Kidney epithelial cell (primary cell): ENCODE measurements around the gene DOCK9. TPM values are rescaled to one million over a fixed set of nuclear protein-coding genes. Genes with fewer than 3 reads are reported as not detected.

Experiments used
- DNase-seq: peaks from one replicate; pipeline ENCODE4 v3.0.0-alpha.2; 2010; ENCODE audit warnings: low read depth
- H3K27me3 ChIP-seq: 2 replicates; pipeline ENCODE4 v1.6.0; 2011; ENCODE audit warnings: low read length; ENCODE audit not compliant: control insufficient read depth, insufficient read depth
- H3K36me3 ChIP-seq: 2 replicates; pipeline ENCODE4 v1.5.1; 2011; ENCODE audit warnings: low read length; ENCODE audit not compliant: control insufficient read depth, insufficient read depth
- H3K4me3 ChIP-seq: 2 replicates; pipeline ENCODE4 v1.5.1; 2011; ENCODE audit warnings: low read depth, mild to moderate bottlenecking, control low read depth, low read length
- total RNA-seq: library from RNA; depleted of rRNA; stranded (reverse); fragments of >200 nt; gene quantifications from 2 replicates; pipeline ENCODE4 v1.2.3, GENCODE V29; 2015
- TF ChIP-seq, protein P1 (sequence below): IDR thresholded peaks from 2 replicates; pipeline ENCODE4 v1.5.1; 2011; ENCODE audit warnings: mild to moderate bottlenecking, moderate library complexity, low read length, control low read depth, inconsistent platforms; ENCODE audit not compliant: insufficient read depth, poor library complexity, severe bottlenecking

The DOCK9 gene
- total RNA-seq, 1 donor from 2014 or later = 226 TPM

DNA sequence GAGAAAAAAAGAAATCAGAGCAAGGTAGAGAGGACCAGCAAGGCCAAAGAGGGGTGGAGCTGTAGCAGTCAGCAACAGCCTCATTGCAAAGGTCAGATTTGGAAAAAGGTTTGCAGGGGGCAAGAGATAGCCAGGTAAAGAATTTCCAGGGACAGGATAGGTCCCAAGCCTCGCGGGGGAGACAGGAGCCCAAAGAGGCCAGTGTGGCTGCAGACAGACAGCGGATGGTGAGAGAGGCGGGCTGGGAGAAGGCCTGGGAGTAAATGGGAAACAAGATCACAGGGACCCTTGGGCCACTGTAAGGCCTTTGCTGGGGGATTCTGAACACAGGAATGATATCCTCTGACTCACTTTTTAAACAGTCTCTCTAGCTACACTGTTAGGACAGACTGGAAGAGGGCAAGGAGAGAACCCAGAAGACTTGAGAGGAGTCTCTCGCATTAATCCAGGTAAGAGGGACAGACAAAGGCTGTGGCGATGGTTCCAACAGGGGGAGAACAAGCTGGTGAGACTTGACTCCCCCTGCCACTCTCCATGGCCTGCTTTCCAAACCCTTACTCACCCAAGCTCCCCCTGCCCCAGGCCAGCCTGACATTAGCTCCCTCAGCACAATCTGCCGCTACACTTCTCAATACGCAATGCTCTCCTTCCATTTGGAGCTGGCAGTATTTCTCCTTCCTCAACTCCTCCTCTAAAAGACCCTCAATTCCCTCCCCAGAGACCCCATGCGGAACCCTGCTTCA is 31.8 kb downstream of the DOCK9 start:
- Histone ChIP-seq H3K36me3 (no peaks in the 10 kb centered on the region), H3K27me3 (no peaks in the 10 kb centered on the region), H3K4me3 (no peak overlapping the region)
- TF ChIP-seq, protein P1, sequence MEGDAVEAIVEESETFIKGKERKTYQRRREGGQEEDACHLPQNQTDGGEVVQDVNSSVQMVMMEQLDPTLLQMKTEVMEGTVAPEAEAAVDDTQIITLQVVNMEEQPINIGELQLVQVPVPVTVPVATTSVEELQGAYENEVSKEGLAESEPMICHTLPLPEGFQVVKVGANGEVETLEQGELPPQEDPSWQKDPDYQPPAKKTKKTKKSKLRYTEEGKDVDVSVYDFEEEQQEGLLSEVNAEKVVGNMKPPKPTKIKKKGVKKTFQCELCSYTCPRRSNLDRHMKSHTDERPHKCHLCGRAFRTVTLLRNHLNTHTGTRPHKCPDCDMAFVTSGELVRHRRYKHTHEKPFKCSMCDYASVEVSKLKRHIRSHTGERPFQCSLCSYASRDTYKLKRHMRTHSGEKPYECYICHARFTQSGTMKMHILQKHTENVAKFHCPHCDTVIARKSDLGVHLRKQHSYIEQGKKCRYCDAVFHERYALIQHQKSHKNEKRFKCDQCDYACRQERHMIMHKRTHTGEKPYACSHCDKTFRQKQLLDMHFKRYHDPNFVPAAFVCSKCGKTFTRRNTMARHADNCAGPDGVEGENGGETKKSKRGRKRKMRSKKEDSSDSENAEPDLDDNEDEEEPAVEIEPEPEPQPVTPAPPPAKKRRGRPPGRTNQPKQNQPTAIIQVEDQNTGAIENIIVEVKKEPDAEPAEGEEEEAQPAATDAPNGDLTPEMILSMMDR = no peak
- DNase-seq = no peak

DNA sequence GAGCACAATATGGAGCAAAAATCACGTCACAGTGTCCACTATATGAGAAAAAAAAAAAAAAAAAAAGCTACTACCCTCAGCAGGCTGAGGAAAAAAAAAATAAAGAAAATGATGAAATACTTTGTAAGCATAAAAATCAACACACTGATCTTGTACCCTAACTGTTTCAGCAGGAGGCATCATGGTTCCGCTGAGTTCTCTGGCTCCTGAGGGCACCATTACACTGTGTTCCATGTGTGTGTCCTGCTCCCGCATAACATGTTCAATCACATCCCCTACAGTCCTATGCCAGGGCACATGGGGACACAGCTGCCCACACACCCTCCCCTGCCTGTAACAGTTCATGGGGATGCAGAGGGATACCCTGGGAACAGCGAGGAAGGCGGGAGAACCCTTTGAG is 33.5 kb downstream of the DOCK9 start:
- TF ChIP-seq, protein P1 = no peak
- H3K36me3 ChIP-seq = no peaks in the 10 kb centered on the region
- H3K27me3 ChIP-seq = no peaks in the 10 kb centered on the region
- DNase-seq = no peak
- no peak overlapping the region for H3K4me3 ChIP-seq

DNA sequence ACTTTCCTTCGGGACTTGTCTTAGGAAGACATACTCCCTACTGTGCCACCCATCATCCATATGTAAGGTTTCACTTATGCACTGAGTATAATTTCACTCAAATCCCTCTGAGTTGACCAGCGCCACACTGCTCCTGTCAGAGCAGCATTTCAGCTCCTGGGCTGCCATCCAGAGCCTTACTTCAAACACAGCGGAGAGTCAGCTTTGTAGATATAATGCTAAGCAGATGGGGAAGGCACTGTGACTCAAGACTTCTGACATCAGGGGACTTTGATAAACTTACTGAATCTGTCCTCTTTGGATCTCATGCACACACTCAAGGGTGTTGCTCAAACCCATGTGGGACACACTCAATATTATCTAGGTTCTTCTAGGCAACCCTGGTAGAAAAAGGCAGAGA is 34.9 kb downstream of the DOCK9 start:
- no peak overlapping the region for H3K4me3 ChIP-seq
- no peaks in the 10 kb centered on the region for H3K36me3 ChIP-seq
- no peak for DNase-seq
- H3K27me3 ChIP-seq = no peaks in the 10 kb centered on the region
- TF ChIP-seq, protein P1 = no peak

DNA sequence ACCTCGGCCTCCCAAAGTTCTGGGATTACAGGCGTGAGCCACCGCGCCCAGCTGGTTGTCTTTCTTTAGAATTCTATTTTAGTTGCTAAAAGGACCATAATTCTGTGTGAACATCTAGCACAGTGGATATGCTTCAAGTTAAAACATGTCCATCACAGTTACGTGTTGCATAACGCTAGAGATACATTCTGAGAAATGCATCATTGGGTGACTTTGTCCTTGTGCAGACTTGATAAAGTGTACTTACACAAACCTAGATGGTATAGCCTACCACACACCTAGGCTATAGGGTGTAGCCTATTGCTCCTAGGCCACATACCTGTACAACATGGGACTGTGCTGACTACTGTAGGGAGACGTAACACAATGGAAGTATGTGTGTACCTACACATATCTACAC is 35.4 kb downstream of the DOCK9 start:
- TF ChIP-seq, protein P1 = no peak
- DNase-seq = no peak
- Histone ChIP-seq H3K27me3 (no peaks in the 10 kb centered on the region), H3K36me3 (no peaks in the 10 kb centered on the region), H3K4me3 (no peak overlapping the region)

DNA sequence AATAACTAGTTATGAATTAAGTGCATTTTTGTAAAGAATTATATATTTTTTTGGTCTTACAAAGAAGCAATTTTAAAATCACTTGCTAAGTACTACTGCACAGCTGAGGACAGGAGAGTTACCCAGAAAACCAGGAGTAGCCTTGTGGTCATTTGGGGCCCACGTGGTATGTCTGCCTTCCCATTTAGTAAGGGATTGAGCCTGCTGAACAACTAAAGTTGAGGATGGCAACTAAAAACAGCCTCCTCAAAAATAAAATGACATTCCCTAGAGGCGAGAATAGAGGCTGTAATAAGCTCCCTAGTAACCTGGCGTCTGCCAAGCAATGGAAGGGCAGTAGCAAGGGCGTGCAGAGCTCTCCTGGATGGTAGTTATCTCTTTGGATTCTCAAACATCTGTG is 36.3 kb downstream of the DOCK9 start:
- Histone ChIP-seq H3K27me3 (no peaks in the 10 kb centered on the region), H3K4me3 (no peak overlapping the region), H3K36me3 (no peaks in the 10 kb centered on the region)
- no peak for DNase-seq
- TF ChIP-seq, protein P1 = no peak

DNA sequence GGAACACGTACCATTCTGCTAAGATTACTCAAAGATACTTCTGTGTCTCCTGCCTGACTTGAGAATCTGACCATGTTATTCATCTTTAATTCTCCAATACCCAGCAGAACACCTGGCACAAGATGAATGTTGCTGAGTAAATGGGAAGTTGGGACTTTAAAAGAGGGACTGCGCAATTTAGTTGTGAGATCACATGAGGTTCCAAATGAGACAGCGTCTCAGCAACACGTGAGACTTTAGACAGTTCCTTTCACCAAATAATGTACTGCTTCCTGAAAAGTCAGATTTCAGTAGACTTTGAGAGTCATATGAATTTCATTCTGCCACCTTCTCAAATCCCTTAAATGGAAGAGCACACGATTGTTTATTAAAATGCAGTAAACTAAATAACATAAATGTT is 36.7 kb downstream of the DOCK9 start:
- H3K27me3 ChIP-seq = no peaks in the 10 kb centered on the region
- TF ChIP-seq, protein P1 = no peak
- no peak overlapping the region for H3K4me3 ChIP-seq
- H3K36me3 ChIP-seq = no peaks in the 10 kb centered on the region
- DNase-seq = no peak
